Parathyroid adenoma (tissue), 2 donors: Measurements from ENCODE around the gene ZFHX3.

ENCODE experiments used
- H2AFZ ChIP-seq: fragments of 300-600 bp; sonication (generic); one replicate; pipeline ENCODE4 v1.7.0; 2017; ENCODE audit warnings: antibody characterized with exemption, mild to moderate bottlenecking
- H3K27ac ChIP-seq: fragments of 300-600 bp; sonication (generic); one replicate; pipeline ENCODE4 v1.7.0; 2017
- H3K27me3 ChIP-seq: fragments of 300-600 bp; sonication (generic); one replicate; pipeline ENCODE4 v1.7.0; 2017; ENCODE audit warnings: low read length; ENCODE audit not compliant: control insufficient read depth, insufficient read depth
- H3K36me3 ChIP-seq: fragments of 300-600 bp; sonication (generic); one replicate; pipeline ENCODE4 v1.7.0; 2017; ENCODE audit warnings: low read length; ENCODE audit not compliant: control insufficient read depth, insufficient read depth
- H3K4me1 ChIP-seq: fragments of 300-600 bp; sonication (generic); one replicate; pipeline ENCODE4 v1.7.0; 2017; ENCODE audit warnings: control low read depth
- H3K4me2 ChIP-seq: fragments of 300-600 bp; sonication (generic); one replicate; pipeline ENCODE4 v1.7.0; 2017; ENCODE audit warnings: low read length
- H3K4me3 ChIP-seq: fragments of 300-600 bp; sonication (generic); one replicate; pipeline ENCODE4 v1.7.0; 2017; ENCODE audit warnings: low read depth, low read length
- H3K79me2 ChIP-seq: fragments of 300-600 bp; sonication (generic); one replicate; pipeline ENCODE4 v1.7.0; 2017; ENCODE audit warnings: control low read depth
- H3K9ac ChIP-seq: fragments of 300-600 bp; sonication (generic); one replicate; pipeline ENCODE4 v1.7.0; 2017; ENCODE audit warnings: mild to moderate bottlenecking
- H3K9me3 ChIP-seq: fragments of 300-600 bp; sonication (generic); one replicate; pipeline ENCODE4 v1.7.0; 2017; ENCODE audit warnings: low read length; ENCODE audit not compliant: control insufficient read depth
- TF ChIP-seq, protein P1 (sequence below): fragments of 300-600 bp; sonication (generic); IDR thresholded peaks from one replicate; pipeline ENCODE4 v1.7.0; 2017; ENCODE audit warnings: antibody characterized with exemption, mild to moderate bottlenecking
- donor health status: primary hyperparathyroidism.

The ZFHX3 gene

GRCh38 chr16:72858665-72859493 lies 189.0 kb downstream of the ZFHX3 start:
- Histone ChIP-seq H3K36me3 (no peaks in the 10 kb centered on the region), H3K9ac (no peak overlapping the region), H3K9me3 (no peaks in the 10 kb centered on the region), H3K4me1 (no peaks in the 10 kb centered on the region), H3K27ac (no peak overlapping the region), H3K4me3 (no peak overlapping the region), H2AFZ (no peak overlapping the region), H3K79me2 (peaks cover 22% of the 10 kb centered on the region), H3K4me2 (no peak overlapping the region), H3K27me3 (no peaks in the 10 kb centered on the region)
- TF ChIP-seq, protein P1, sequence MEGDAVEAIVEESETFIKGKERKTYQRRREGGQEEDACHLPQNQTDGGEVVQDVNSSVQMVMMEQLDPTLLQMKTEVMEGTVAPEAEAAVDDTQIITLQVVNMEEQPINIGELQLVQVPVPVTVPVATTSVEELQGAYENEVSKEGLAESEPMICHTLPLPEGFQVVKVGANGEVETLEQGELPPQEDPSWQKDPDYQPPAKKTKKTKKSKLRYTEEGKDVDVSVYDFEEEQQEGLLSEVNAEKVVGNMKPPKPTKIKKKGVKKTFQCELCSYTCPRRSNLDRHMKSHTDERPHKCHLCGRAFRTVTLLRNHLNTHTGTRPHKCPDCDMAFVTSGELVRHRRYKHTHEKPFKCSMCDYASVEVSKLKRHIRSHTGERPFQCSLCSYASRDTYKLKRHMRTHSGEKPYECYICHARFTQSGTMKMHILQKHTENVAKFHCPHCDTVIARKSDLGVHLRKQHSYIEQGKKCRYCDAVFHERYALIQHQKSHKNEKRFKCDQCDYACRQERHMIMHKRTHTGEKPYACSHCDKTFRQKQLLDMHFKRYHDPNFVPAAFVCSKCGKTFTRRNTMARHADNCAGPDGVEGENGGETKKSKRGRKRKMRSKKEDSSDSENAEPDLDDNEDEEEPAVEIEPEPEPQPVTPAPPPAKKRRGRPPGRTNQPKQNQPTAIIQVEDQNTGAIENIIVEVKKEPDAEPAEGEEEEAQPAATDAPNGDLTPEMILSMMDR, result no peak

GRCh38 chr16:72857834-72858664 lies 189.9 kb downstream of the ZFHX3 start:
- Histone ChIP-seq H3K9ac (no peak overlapping the region), H3K4me1 (peaks cover 1% of the 10 kb centered on the region), H3K79me2 (peaks cover 18% of the 10 kb centered on the region), H3K36me3 (no peaks in the 10 kb centered on the region), H3K4me3 (no peak overlapping the region), H3K9me3 (no peaks in the 10 kb centered on the region), H3K27ac (no peak overlapping the region), H3K4me2 (no peak overlapping the region), H2AFZ (no peak overlapping the region), H3K27me3 (no peaks in the 10 kb centered on the region)
- TF ChIP-seq, protein P1, result no peak

GRCh38 chr16:72856797-72857196 lies 191.1 kb downstream of the ZFHX3 start:
- Histone ChIP-seq H3K4me2 (no peak overlapping the region), H3K4me3 (no peak overlapping the region), H3K4me1 (peaks cover 5% of the 10 kb centered on the region), H2AFZ (no peak overlapping the region), H3K27ac (no peak overlapping the region), H3K9me3 (no peaks in the 10 kb centered on the region), H3K79me2 (peaks cover 16% of the 10 kb centered on the region), H3K36me3 (no peaks in the 10 kb centered on the region), H3K9ac (no peak overlapping the region), H3K27me3 (no peaks in the 10 kb centered on the region)
- TF ChIP-seq, protein P1, result no peak

- Histone ChIP-seq H3K4me2 (no peak overlapping the region), H3K4me1 (peaks cover 6% of the 10 kb centered on the region), H3K9ac (no peak overlapping the region), H3K27me3 (no peaks in the 10 kb centered on the region), H3K79me2 (peaks cover 16% of the 10 kb centered on the region), H3K36me3 (no peaks in the 10 kb centered on the region), H3K27ac (no peak overlapping the region), H2AFZ (no peak overlapping the region), H3K9me3 (no peaks in the 10 kb centered on the region), H3K4me3 (no peak overlapping the region)
- TF ChIP-seq, protein P1, result no peak
Measured at GRCh38 chr16:72854267-72854959, 193.5 kb downstream of the ZFHX3 start.
